ENCODE measurements around the gene C10orf67. TPM values are rescaled to one million over a fixed set of nuclear protein-coding genes. Genes with fewer than 3 reads are reported as not detected.
"Not testable (repeated sequence)": the region's sequence is repeated elsewhere in the genome, so short reads cannot be mapped to it uniquely, and the experiment has no call there.

Gene C10orf67
- total RNA-seq, 1 donor from 2014 or later: 1.2 TPM

GRCh38 chr10:23364378-23364777, 19.8 kb upstream of the C10orf67 start:
- intact Hi-C loops (cut with DNase I): no loop called here
- no peak for ATAC-seq
- DNase-seq (ENCODE audit: low spot score): no peak

- no peak for DNase-seq (ENCODE audit: low spot score)
- ATAC-seq: no peak
- intact Hi-C loops (cut with DNase I): no loop called here
Measured at GRCh38 chr10:23363793-23364135, 19.2 kb upstream of the C10orf67 start.

- no peak for DNase-seq (ENCODE audit: low spot score)
- intact Hi-C loops (cut with DNase I): no loop called here
Measured at GRCh38 chr10:23362879-23363792, 18.5 kb upstream of the C10orf67 start.

GRCh38 chr10:23362069-23362830, 17.7 kb upstream of the C10orf67 start:
- ATAC-seq (no peak), DNase-seq (ENCODE audit: low spot score) (no peak)
- intact Hi-C loops (cut with DNase I): no loop called here

More at GRCh38 chr10:23362879-23363792, 18.5 kb upstream of the C10orf67 start:
- ATAC-seq: no peak

GRCh38 chr10:23361665-23362064, 17.1 kb upstream of the C10orf67 start:
- no peak for DNase-seq (ENCODE audit: low spot score)
- intact Hi-C loops (cut with DNase I): no loop called here
- no peak for ATAC-seq

- intact Hi-C loops (cut with DNase I): no loop called here
- DNase-seq (ENCODE audit: low spot score): no peak
- no peak for ATAC-seq
Measured at GRCh38 chr10:23359692-23360380, 15.2 kb upstream of the C10orf67 start.

- intact Hi-C loops (cut with DNase I): no loop called here
- DNase-seq (ENCODE audit: low spot score) (no peak), ATAC-seq (no peak)
Measured at GRCh38 chr10:23358357-23358756, 13.8 kb upstream of the C10orf67 start.

GRCh38 chr10:23354630-23355279, 10.2 kb upstream of the C10orf67 start:
- intact Hi-C loops (cut with DNase I): no loop called here
- ATAC-seq: no peak
- no peak for DNase-seq (ENCODE audit: low spot score)

- ATAC-seq: no peak
- intact Hi-C loops (cut with DNase I): no loop called here
- DNase-seq (ENCODE audit: low spot score): no peak
Measured at GRCh38 chr10:23351926-23352519, 7.4 kb upstream of the C10orf67 start.

- ATAC-seq; DNase-seq (ENCODE audit: low spot score); intact Hi-C loops (cut with DNase I): not testable (repeated sequence)
Measured at GRCh38 chr10:23350706-23351105, 6.1 kb upstream of the C10orf67 start.

GRCh38 chr10:23345861-23346260, 1.3 kb upstream of the C10orf67 start:
- intact Hi-C loops (cut with DNase I): loop anchor here (5.0 kb wide), 1 partner anchor 91 kb away; the partner anchor contains the start of gene OTUD1
- no peak for DNase-seq (ENCODE audit: low spot score)
- peak; percentile 55 for ATAC-seq

GRCh38 chr10:23343591-23344240, 881 bp downstream of the C10orf67 start:
- DNase-seq (ENCODE audit: low spot score) (peak; percentile 82), ATAC-seq (peak; percentile 36)
- intact Hi-C loops (cut with DNase I): no loop called here

GRCh38 chr10:23342213-23342884, 2.2 kb downstream of the C10orf67 start:
- ATAC-seq (no peak), DNase-seq (ENCODE audit: low spot score) (no peak)
- intact Hi-C loops (cut with DNase I): no loop called here

GRCh38 chr10:23341004-23341403, 3.6 kb downstream of the C10orf67 start:
- no peak for ATAC-seq
- intact Hi-C loops (cut with DNase I): no loop called here
- DNase-seq (ENCODE audit: low spot score): no peak

- intact Hi-C loops (cut with DNase I): no loop called here
- DNase-seq (ENCODE audit: low spot score) (no peak), ATAC-seq (no peak)
Measured at GRCh38 chr10:23340354-23340753, 4.2 kb downstream of the C10orf67 start.

GRCh38 chr10:23338886-23339285, 5.7 kb downstream of the C10orf67 start:
- intact Hi-C loops (cut with DNase I): no loop called here
- DNase-seq (ENCODE audit: low spot score): no peak
- no peak for ATAC-seq

GRCh38 chr10:23338155-23338828, 6.3 kb downstream of the C10orf67 start:
- intact Hi-C loops (cut with DNase I): no loop called here
- ATAC-seq (no peak), DNase-seq (ENCODE audit: low spot score) (no peak)

Measured in sciatic nerve (tissue), 2 donors.